Measurements from ENCODE around the gene CST7.
"Not testable (repeated sequence)": the region's sequence is repeated elsewhere in the genome, so short reads cannot be mapped to it uniquely, and the experiment has no call there.

Gene CST7, protein sequence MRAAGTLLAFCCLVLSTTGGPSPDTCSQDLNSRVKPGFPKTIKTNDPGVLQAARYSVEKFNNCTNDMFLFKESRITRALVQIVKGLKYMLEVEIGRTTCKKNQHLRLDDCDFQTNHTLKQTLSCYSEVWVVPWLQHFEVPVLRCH

DNA sequence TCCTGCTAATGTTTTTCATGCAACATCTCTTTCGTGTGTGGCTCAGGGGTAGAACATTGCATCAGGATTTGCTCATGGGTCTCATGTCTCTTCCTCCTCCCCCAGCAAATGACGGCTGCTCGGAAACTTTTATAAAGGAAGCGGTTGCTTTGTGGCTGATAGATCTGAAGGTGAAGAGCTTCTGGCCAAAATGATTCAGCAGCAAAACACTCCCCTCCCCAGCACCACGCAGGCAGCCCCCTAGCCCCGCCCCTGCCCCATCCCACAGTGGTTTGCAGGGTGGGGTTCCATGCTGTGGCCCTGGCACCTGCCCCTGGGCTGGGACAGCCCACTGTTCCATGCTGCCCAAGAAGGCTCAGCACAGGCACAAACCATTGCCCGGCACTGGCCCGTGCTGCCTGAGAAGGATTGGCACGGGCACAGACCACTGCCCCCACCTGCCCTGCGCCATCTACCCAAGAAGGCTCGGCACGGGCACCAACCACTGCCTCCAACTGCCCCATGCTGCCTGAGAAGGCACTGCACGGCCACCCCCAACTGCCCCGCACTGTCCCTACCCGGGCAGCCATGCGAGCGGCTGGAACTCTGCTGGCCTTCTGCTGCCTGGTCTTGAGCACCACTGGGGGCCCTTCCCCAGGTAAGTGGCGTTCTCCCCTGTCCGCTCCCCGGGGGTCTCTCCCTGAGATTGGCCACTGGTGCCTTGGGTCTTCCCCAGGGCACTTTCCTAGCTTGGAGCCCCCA, at the start of gene CST7:
Gene CST7 (plus strand): TSS at position 331 of the 741 bp plus-strand sequence. CDS start 237 bp downstream, at position 568.
- no peak for DNase-seq (ENCODE audit: low spot score)

DNA sequence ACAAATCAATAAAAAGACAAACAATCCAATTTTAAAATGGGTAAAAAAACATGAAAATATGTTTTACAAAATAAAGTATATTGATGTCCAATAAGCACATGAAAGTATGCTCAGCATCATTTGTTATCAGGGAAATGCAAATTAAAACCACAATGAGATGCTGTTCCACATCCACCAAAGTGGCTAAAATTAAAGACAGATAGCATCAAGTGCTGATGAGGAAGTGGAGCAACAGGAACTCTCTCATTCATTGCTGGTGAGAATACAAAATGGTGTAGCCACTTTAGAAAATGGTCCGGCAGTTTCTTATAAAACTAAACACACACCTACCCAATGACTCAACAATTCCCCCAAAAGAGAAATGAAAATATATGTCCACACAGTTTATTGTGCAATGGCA, 42.3 kb upstream of the CST7 start:
- no peak for DNase-seq (ENCODE audit: low spot score)

DNA sequence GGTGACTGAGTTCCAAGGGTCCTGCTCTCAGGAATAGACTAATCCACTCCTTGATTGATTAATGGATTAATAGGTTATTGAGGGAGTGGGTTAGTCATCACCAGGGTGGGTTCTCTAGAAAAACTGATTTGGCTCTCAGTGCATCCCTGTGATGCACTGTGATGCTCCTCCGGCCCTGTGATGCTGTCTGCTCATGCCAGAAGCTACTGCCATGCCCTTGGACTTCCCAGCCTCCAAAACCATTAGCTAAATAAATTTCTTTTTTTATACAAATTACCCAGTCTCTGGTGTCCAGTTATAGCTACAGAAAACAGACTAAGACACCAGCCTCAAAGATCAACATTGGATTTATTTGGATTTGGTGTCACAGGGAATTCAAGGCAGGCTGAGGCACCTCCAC, 40.4 kb upstream of the CST7 start:
- DNase-seq (ENCODE audit: low spot score): no peak

DNA sequence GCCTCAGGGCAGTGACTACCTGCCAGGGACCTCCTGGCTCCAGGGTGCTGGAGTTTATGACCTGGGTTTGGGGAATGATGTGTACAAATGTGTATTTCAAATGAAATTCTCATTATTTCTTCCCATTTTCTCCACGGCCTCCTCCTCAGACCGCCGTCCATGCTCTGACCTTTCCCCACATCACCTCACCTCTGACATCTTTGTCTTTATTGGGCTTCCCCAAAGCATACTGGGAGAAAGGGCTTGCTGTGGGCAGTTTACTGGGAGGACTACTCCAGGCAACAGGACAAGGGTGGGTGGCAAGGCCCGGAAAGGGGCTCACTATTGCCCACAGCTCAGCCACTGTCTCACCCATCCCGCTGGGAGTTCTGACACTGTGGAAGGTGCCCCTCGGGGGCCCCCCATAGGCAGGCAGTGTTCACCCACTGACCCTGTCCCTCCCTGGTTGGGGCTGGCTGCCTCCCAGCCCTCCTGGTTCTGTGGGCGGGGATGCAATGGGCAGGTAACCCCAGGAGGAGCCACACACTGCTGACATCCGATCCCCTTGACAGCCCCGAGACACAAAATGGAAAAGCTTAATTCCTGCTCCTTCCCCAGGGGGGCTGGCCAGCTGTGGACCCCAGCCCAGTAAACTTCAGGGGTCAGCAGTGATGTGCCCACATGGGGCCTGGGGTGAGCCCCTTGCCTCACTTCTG, 39.8 kb upstream of the CST7 start:
- no peak for DNase-seq (ENCODE audit: low spot score)

DNA sequence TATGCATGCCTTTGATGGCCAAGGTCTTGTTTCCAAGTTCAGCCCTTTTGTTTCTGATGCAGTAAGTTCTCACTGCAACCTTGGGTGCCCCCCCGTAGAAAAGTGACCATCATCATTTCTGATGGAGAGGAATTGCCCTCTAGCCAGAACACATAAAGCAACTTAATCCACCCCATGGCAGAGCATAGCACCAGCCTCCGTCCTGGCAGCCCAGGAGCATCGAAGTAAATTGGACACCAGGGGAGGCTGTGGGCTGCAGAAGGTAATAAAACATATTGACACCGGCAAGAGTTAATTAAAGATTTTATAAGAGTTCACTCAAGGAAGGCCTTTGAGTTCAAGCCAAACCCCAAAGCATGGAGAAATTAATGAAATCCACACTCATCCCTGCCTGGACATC, 39.2 kb upstream of the CST7 start:
- DNase-seq (ENCODE audit: low spot score): no peak

DNA sequence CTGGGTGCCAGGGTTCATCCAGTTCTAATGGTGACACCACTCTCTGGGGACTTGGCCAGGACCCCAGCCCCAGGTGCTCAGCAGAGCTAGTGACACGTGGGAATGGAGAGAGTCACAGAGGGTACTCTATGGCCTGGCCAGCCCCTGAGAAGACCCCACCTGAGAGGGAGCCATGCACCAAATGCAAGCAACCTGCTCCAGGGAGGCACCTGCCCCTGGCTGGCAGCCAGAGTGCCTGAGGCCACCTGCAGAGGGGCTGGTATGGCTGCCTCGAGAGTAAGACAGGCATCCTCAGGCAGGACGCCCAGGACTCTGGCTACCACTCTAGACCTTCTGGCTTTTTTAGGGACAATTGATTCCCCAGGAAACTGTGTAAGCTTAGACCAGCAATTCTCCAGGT, 38.6 kb upstream of the CST7 start:
- DNase-seq (ENCODE audit: low spot score): no peak

DNA sequence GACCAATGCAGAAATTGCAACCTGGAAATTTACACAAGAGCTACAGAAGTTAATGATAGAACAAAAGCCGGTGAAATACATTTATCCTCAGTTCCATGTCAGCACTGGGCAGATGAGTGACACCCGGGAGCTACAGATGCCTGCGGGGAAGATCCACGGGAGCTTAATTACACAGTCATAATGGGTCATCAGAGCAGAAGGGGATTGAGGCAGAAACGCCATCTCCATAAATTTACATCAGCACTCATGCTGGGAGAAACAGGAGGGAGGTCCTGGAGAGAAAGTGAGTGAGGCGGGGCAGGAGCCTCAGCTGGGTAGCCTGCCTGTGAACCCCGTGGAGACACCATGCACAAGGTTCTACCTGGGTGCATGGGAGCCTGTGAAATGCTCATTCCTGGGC, 37.6 kb upstream of the CST7 start:
- DNase-seq (ENCODE audit: low spot score): no peak

DNA sequence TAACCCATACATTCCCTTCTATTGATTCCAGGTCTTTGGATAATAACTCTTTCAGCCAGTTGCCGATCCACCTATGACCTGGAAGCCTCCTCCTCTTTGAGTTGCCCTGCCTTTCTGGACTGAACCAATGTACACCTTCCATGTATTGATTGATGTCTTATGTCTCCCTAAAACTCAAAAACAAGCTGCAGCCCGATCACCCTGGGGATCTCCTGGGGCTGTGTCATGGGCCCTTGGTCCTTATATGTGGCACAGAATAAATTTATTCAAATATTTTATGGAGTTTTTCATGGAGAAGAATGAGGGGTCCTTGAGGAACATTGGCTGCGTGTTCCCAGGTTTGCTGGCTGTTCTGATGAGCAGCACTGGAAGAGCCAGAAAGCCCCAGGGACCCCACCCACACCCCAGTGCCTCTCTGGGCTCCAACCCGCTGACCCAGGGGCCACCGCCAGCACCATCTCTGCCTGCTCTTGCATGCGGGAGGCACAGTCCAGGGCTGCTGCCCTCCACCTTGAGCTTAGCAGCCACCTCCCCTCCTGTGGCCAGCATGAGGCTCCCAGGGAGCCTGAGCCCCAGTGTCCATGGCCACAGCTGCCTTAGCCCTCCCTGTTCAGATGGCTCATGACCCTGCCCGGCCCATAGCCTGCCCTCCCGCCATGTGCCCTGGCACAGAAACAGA, 36.5 kb upstream of the CST7 start:
- DNase-seq (ENCODE audit: low spot score): no peak

DNA sequence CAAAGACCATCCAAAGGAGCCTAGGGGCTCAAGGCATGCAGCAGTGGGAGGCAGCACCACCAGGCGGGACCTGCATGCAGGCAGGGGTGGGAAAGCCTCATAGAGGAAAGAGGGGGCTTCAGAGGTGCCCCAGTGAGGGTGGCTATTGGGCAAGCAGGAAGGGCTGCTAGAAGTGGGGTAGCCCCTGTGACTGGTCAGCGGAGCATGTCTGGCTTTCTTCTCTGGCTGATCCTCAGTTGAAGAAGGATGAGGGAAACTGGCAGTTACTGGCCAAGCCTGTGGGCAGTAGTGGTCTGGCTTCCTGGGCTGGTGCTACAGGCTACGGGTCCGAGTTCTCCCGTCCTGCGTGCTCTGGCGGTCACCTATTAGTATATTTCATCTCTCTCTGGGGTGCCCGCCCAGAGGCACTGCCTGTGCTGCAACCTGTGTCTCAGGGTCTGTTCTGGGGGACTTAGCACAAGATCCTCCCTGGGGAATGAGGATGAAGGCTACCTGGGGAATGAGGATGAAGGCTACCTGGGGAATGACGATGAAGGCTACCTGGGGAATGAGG, 35.9 kb upstream of the CST7 start:
- DNase-seq (ENCODE audit: low spot score): no peak

DNA sequence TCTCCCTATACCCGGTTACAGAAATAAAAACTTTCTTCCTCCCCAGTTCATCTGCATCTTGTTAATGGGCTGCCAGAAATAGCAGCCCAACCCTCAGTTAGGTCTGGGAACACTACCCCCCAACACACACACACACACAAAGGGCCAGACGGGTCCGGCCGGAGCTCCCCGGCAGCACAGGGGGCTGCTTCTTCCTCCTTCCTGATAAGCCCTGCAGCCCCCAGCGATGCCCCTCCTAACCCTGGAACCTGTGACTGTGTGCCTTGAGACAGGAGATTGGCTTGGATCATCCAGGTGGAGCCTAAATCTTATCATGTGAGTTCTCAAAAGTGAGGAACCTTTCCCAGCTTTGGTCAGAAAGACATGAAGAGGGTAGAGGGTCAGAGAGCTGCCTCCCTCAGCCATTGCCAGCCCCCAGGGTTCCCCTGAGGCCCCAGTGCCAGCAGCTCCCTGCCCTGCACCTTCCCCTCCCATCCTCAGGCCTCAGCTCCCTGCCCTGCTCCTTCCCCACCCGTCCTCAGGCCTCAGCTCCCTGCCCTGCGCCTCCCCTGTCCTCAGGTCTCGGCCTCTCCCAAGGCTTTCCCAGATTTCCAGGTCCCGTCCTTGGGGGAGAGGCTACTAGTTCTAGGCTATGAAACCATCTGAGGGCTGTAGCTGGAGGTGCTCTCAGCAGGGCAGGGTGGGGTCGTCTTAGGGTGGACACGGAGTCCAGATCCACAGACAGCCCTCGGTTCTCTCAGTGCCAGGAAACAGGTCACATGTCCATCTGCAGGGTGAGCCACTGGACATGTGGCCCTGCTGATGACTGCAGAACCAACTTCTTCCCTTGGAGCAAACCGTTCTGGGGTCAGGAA, 34.5 kb upstream of the CST7 start:
- no peak for DNase-seq (ENCODE audit: low spot score)

DNA sequence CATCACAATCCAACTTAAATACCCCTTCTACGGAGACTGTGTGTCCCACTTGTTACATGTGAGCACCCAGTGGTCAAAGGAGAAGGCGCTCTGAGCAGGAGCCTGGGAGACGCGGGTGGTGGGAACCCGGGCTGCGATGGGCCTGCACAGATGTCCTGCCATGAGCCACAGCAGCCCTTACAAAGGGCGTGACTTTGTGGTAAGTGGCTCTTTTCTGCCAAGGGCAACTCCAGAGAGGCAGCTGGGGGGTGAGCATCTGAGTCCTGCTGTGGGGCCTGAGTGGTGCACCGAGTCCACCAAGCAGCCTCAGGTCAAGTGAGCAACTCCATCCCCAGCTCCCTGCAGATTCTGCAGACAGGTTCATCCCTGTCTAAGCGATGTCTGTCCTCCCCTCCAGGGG, 33.6 kb upstream of the CST7 start:
- DNase-seq (ENCODE audit: low spot score): no peak

DNA sequence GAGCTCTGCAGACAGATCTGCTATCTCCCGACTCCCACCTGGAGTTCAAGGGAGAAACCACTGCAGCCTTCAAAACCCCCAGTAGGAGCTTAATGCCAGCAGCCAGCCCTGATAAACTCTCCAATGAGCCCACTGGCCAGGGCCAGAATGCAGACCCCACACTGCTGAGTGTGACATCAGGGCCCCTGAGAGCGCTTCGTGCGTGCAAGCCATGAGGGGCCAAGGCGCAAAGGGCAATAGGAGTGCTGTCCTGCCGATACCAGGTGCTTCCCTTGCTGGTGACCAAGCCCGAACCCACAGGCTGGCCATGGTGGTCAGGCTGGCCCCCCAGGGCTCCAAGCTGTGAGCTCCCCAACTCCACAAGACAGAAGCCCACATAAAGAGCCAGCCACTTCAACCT, 33.2 kb upstream of the CST7 start:
- DNase-seq (ENCODE audit: low spot score): no peak

DNA sequence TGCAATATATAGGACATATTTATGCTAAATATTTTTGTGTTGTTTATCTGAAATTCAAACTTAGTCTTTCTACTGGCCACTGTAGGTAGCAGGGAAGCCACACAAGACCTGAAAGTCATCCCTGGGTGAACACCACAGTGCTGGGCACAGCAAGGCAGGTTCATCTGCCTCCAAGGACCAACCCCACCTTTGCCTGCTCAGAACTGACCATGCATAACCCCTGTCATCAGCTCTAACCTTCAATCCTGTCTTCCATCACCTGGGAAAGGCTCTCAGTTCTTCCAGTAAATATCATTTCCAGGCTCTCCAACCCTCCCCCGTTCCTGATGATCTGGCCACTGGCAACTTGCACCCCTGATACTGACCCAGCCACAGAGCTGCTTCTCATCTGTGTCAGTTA, 32.7 kb upstream of the CST7 start:
- no peak for DNase-seq (ENCODE audit: low spot score)

DNA sequence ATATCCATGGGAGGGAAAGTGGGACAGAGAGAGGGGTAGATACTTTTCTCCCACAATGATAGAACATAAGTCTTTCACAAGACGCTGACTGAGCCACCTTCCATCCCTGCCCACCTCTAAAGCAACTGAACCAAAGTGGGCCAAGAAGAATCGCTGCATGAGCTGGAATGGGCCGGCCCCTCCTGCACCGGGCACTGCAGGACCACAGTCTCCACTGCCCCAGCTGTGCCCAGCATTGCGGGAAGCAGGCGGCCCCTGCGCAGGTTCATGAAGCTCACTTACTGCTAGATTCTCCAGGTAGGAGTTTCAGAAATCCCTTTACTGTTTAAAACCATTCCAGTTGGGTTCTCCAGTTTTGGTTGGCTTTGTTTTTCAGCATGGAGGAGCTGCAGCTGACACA, 32.0 kb upstream of the CST7 start:
- no peak for DNase-seq (ENCODE audit: low spot score)

DNA sequence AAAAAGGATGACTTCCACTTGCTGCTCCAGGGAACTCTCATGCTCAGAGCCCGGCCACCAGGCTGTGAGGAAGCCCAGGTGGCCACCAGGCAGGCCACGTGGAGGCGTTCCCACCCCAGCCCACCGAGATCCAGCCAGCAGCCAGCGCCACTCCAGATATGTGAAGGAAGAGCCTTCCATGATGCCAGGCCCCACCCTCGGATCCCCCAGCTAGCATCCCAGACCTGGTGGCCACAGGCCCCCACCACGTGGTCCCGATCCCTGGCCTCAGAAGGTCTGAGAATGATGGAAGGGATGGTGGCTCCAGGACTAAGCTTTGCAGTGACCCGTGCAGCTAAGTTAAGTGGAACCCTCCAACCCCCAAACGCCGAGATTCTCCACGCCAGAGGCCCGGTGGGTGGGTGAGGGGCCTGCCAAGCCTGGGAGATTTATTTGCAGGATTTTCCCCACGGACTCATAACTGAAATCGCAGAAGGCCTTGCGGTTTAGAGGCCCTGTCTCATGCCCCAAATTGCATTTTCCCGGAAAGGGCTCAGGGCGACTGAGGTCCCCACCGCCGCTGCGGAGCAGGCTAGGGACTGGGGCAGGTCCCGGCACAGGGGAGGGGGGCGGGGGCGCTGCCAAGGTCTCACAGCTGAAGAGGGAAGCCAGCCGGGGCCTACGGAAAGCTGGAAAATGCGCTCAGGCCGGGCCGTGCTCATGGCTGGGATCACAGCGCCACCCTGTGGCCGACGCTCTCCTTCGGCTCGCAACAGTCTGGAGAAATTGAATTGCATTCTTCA, 31.1 kb upstream of the CST7 start:
- peak; percentile 92 for DNase-seq (ENCODE audit: low spot score)

DNA sequence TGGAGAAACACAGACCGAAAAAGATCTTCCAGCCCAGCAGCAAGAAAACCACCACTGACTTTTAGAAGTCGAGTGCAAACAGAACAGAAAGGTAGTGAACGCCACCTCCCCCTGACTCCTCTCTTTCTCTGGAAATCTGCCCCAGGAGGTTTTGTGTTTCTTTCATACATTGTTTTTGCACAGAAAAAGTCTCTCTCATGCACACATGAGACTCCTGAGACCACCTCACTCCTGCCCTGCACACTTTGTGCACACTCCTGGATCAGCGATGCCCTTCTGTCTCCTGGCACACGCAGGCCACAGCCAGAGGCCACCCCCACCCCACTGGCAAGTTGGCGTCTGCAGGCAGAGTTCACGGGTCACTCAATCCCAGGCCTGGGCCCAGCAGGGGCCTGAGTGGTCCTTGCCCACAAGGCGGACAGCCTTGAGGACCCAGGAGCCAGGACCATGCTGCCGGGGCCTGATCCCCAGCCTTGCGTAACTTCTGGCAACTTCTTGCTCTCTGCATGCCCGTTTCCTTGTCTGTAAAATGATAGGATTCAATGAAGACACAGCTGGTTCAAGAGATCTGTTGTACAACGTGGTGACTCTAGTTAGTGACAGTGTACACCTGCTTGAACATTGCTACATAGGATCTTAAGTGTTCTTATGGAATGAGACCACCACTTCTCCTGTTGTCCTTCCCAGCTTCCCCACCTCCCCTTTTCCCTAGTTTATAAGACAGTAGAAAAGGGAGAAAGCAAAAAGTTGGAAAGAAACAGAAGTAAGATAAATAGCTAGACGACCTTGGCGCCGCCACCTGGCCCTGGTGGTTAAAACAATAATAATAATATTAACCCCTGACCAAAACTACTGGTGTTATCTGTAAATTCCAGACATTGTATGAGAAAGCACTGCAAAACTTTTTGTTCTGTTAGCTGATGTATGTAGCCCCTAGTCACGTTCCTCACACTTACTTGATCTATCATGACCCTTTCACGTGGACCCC, 30.2 kb upstream of the CST7 start:
- DNase-seq (ENCODE audit: low spot score): no peak

DNA sequence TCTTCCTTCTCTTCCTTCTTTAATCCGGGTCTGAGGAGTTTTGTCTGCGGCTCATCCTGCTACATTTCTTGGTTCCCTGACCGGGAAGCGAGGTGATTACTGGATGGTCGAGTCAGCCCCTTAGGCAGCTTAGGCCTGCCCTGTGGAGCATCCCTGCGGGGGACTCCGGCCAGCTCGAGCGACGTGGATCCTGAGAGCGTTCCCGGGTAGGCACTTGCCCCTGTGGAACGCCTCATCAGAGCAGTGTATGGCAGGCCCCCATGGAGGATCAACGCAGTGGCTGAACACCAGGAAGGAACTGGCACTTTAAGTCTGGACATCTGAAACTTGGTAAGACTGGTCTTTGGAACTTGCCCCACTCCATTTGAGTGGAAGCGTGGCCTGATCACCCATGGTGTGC, 29.4 kb upstream of the CST7 start:
- DNase-seq (ENCODE audit: low spot score): not testable (repeated sequence)

DNA sequence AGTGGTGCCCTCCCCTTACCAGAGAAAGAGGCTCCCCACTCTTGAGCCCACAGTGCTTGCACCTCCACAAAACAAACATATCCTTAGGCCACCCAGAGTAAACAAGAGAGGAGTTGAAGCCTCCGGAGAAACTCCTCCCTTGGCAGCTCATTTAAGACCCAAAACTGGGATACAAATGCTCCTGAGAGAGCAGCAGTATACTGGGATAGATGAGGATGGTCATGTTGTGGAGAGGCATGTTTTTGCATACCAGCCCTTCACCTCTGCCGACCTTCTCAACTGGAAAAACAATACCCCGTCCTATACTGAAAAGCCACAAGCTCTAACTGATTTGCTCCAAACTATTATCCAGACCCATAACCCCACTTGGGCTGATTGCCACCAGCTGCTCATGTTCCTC, 28.4 kb upstream of the CST7 start:
- DNase-seq (ENCODE audit: low spot score): not testable (repeated sequence)

DNA sequence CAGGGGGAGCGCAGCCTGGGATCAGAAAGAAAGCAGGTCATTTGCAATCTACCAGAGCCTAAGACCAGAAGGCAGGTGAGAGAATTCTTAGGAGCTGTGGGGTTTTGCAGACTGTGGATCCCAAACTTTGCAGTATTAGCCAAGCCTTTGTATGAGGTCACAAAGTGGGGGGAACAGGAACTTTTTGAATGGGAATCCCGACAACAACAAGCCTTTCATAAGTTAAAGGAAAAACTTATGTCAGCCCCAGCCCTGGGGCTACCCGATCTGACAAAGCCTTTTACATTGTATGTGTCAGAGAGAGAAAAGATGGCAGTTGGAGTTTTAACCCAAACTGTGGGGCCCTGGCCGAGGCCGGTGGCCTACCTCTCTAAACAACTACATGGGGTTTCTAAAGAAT, 19.8 kb upstream of the CST7 start:
- not testable (repeated sequence) for DNase-seq (ENCODE audit: low spot score)

Data from iPS-NIHi11 (cell line).